HUES6 (cell line): ENCODE data around the gene ARL14.

Experiments used
- H3K27ac ChIP-seq: 2 replicates; pipeline ENCODE4 v1.7.0; 2013; ENCODE audit warnings: low read depth, mild to moderate bottlenecking, low read length, inconsistent platforms
- H3K27me3 ChIP-seq: 2 replicates; pipeline ENCODE4 v1.6.1; 2013; ENCODE audit warnings: low read length; ENCODE audit not compliant: control insufficient read depth, insufficient read depth
- H3K36me3 ChIP-seq: 2 replicates; pipeline ENCODE4 v1.6.1; 2013; ENCODE audit warnings: low read length; ENCODE audit not compliant: control insufficient read depth, insufficient read depth
- H3K4me1 ChIP-seq: 2 replicates; pipeline ENCODE4 v1.6.1; 2013; ENCODE audit warnings: low read length; ENCODE audit not compliant: control insufficient read depth, insufficient read depth
- H3K4me3 ChIP-seq: 2 replicates; pipeline ENCODE4 v1.5.1; 2013; ENCODE audit warnings: low read depth, low read length
- H3K9ac ChIP-seq: one replicate; pipeline ENCODE4 v1.6.1; 2013; ENCODE audit warnings: mild to moderate bottlenecking, low read length
- H3K9me3 ChIP-seq: 2 replicates; pipeline ENCODE4 v1.6.1; 2013; ENCODE audit warnings: low read depth, low read length; ENCODE audit not compliant: control insufficient read depth, insufficient read depth

The ARL14 gene

GRCh38 chr3:160722331-160722730 is 45.4 kb downstream of the ARL14 start:
- Histone ChIP-seq H3K36me3 (no peaks in the 10 kb centered on the region), H3K9me3 (no peaks in the 10 kb centered on the region), H3K9ac (no peak overlapping the region), H3K4me3 (no peak overlapping the region), H3K27me3 (no peaks in the 10 kb centered on the region), H3K27ac (no peak overlapping the region), H3K4me1 (no peaks in the 10 kb centered on the region)

GRCh38 chr3:160725338-160725737 is 48.4 kb downstream of the ARL14 start:
- Histone ChIP-seq H3K27me3 (no peaks in the 10 kb centered on the region), H3K9me3 (no peaks in the 10 kb centered on the region), H3K27ac (no peak overlapping the region), H3K36me3 (no peaks in the 10 kb centered on the region), H3K4me3 (no peak overlapping the region), H3K4me1 (no peaks in the 10 kb centered on the region), H3K9ac (no peak overlapping the region)
